ENCODE measurements around the gene NRXN3. TPM values are rescaled to one million over a fixed set of nuclear protein-coding genes. Genes with fewer than 3 reads are reported as not detected.

Gene NRXN3
- total RNA-seq, 2 experiments from 2014 or later: not detected

GRCh38 chr14:78581229-78581628, 411.1 kb downstream of the NRXN3 start:
- BruUV-seq (replicated peaks): no TSS peak
- ChIA-PET CTCF (ENCODE audit: unreplicated experiment) (no interaction called here), POLR2A (no interaction called here)
- Histone ChIP-seq H3K27ac (ENCODE audit: low read depth, low read length, poor library complexity, severe bottlenecking) (no peak overlapping the region), H3K4me3 (ENCODE audit: low read depth, low read length, poor library complexity, severe bottlenecking) (no peak overlapping the region), H3K36me3 (ENCODE audit: insufficient read depth, low read length) (no peaks in the 10 kb centered on the region), H3K4me1 (ENCODE audit: insufficient read depth, low read length, poor library complexity, severe bottlenecking) (no peaks in the 10 kb centered on the region), H3K9me2 (ENCODE audit: insufficient read depth, low read length) (no peaks in the 10 kb centered on the region), H3K79me2 (ENCODE audit: insufficient read depth, low read depth, low read length) (no peaks in the 10 kb centered on the region), H3K9me3 (ENCODE audit: low read length) (no peaks in the 10 kb centered on the region), H3K4me2 (ENCODE audit: low read length) (no peak overlapping the region), H4K20me1 (ENCODE audit: insufficient read depth, low read length) (no peaks in the 10 kb centered on the region), H2AFZ (ENCODE audit: low read length) (no peak overlapping the region)
- DNase-seq (ENCODE audit: low spot score): no peak
- no peak for TF ChIP-seq CTCF (conservative IDR thresholded peaks at IDR 0.05; ENCODE audit: low read length)
- no peak for TF ChIP-seq EZH2phosphoT487 (IDR thresholded peaks at IDR 0.05; ENCODE audit: borderline replicate concordance, low read depth, low read length)
- intact Hi-C loops (cut with micrococcal nuclease; ENCODE audit: unreplicated experiment): no loop called here

- ChIA-PET POLR2A (no interaction called here), CTCF (ENCODE audit: unreplicated experiment) (no interaction called here)
- Histone ChIP-seq H3K4me3 (ENCODE audit: low read depth, low read length, poor library complexity, severe bottlenecking) (no peak overlapping the region), H3K4me2 (ENCODE audit: low read length) (no peak overlapping the region), H3K9me3 (ENCODE audit: low read length) (no peaks in the 10 kb centered on the region), H4K20me1 (ENCODE audit: insufficient read depth, low read length) (no peaks in the 10 kb centered on the region), H3K27ac (ENCODE audit: low read depth, low read length, poor library complexity, severe bottlenecking) (no peak overlapping the region), H3K9me2 (ENCODE audit: insufficient read depth, low read length) (no peaks in the 10 kb centered on the region), H3K36me3 (ENCODE audit: insufficient read depth, low read length) (no peaks in the 10 kb centered on the region), H3K79me2 (ENCODE audit: insufficient read depth, low read depth, low read length) (no peaks in the 10 kb centered on the region), H2AFZ (ENCODE audit: low read length) (no peak overlapping the region), H3K4me1 (ENCODE audit: insufficient read depth, low read length, poor library complexity, severe bottlenecking) (no peaks in the 10 kb centered on the region)
- no peak for DNase-seq (ENCODE audit: low spot score)
- TF ChIP-seq CTCF (conservative IDR thresholded peaks at IDR 0.05; ENCODE audit: low read length) (no peak), EZH2phosphoT487 (IDR thresholded peaks at IDR 0.05; ENCODE audit: borderline replicate concordance, low read depth, low read length) (no peak)
- BruUV-seq (replicated peaks): no TSS peak
- intact Hi-C loops (cut with micrococcal nuclease; ENCODE audit: unreplicated experiment): no loop called here
Measured at GRCh38 chr14:78586681-78587080, 416.5 kb downstream of the NRXN3 start.

GRCh38 chr14:78588906-78589305, 418.7 kb downstream of the NRXN3 start:
- intact Hi-C loops (cut with micrococcal nuclease; ENCODE audit: unreplicated experiment): no loop called here
- Histone ChIP-seq H3K4me2 (ENCODE audit: low read length) (no peak overlapping the region), H3K9me3 (ENCODE audit: low read length) (no peaks in the 10 kb centered on the region), H4K20me1 (ENCODE audit: insufficient read depth, low read length) (no peaks in the 10 kb centered on the region), H3K4me1 (ENCODE audit: insufficient read depth, low read length, poor library complexity, severe bottlenecking) (no peaks in the 10 kb centered on the region), H3K27ac (ENCODE audit: low read depth, low read length, poor library complexity, severe bottlenecking) (no peak overlapping the region), H3K4me3 (ENCODE audit: low read depth, low read length, poor library complexity, severe bottlenecking) (no peak overlapping the region), H3K36me3 (ENCODE audit: insufficient read depth, low read length) (no peaks in the 10 kb centered on the region), H3K79me2 (ENCODE audit: insufficient read depth, low read depth, low read length) (no peaks in the 10 kb centered on the region), H2AFZ (ENCODE audit: low read length) (no peak overlapping the region), H3K9me2 (ENCODE audit: insufficient read depth, low read length) (no peaks in the 10 kb centered on the region)
- no TSS peak for BruUV-seq (replicated peaks)
- CTCF ChIA-PET (ENCODE audit: unreplicated experiment): no interaction called here
- POLR2A ChIA-PET: no interaction called here
- no peak for TF ChIP-seq EZH2phosphoT487 (IDR thresholded peaks at IDR 0.05; ENCODE audit: borderline replicate concordance, low read depth, low read length)
- TF ChIP-seq CTCF (conservative IDR thresholded peaks at IDR 0.05; ENCODE audit: low read length): no peak
- DNase-seq (ENCODE audit: low spot score): no peak
